LoVo (cell line): Measurements from ENCODE around the gene FAM83E.
A peak's percentile ranks its signal among the peaks of the same experiment; 100 is the strongest.
"Not testable (repeated sequence)": the region's sequence is repeated elsewhere in the genome, so short reads cannot be mapped to it uniquely, and the experiment has no call there.

ENCODE experiments used
- DNase-seq: peaks from one replicate; pipeline ENCODE4 v3.0.0-alpha.2; 2016; ENCODE audit warnings: low spot score

FAM83E gene

GRCh38 chr19:48614436-48615230, at the start of gene FAM83E:
TSS of gene FAM83E (minus strand) at chr19:48615076. CDS start at chr19:48613372, 1,704 bp downstream.
- peak; percentile 82 for DNase-seq

GRCh38 chr19:48664476-48664875, 49.6 kb upstream of the FAM83E start:
- no peak for DNase-seq

- no peak for DNase-seq
Observed at GRCh38 chr19:48663667-48664066, 48.8 kb upstream of the FAM83E start.

GRCh38 chr19:48661711-48662090, 46.8 kb upstream of the FAM83E start:
- DNase-seq: no peak

GRCh38 chr19:48660852-48661710, 46.2 kb upstream of the FAM83E start:
- peak; percentile 44 for DNase-seq

- no peak for DNase-seq
Observed at GRCh38 chr19:48659768-48660167, 44.9 kb upstream of the FAM83E start.

GRCh38 chr19:48658483-48658882, 43.6 kb upstream of the FAM83E start:
- DNase-seq: no peak

GRCh38 chr19:48657828-48658227, 43.0 kb upstream of the FAM83E start:
- DNase-seq: not testable (repeated sequence)

- peak; percentile 23 for DNase-seq
Observed at GRCh38 chr19:48656840-48657474, 42.1 kb upstream of the FAM83E start.

GRCh38 chr19:48654299-48655059, 39.6 kb upstream of the FAM83E start:
- no peak for DNase-seq

GRCh38 chr19:48651683-48652048, 36.8 kb upstream of the FAM83E start:
- no peak for DNase-seq

GRCh38 chr19:48650974-48651682, 36.3 kb upstream of the FAM83E start:
- no peak for DNase-seq

GRCh38 chr19:48648134-48648533, 33.3 kb upstream of the FAM83E start:
- no peak for DNase-seq

- DNase-seq: no peak
Observed at GRCh38 chr19:48646722-48647216, 31.9 kb upstream of the FAM83E start.

GRCh38 chr19:48646001-48646721, 31.3 kb upstream of the FAM83E start, which contains the start of gene CA11:
TSS of gene CA11 (minus strand) at chr19:48646187. CDS start at chr19:48645632, 555 bp downstream.
- DNase-seq: peak; percentile 84

- no peak for DNase-seq
Observed at GRCh38 chr19:48645620-48646000, 30.7 kb upstream of the FAM83E start.

GRCh38 chr19:48644839-48645619, 30.2 kb upstream of the FAM83E start:
- DNase-seq: peak; percentile 37

- DNase-seq: no peak
Observed at GRCh38 chr19:48644355-48644754, 29.5 kb upstream of the FAM83E start.

- no peak for DNase-seq
Observed at GRCh38 chr19:48642862-48643261, 28.0 kb upstream of the FAM83E start.
